ENCODE results near the gene ZNF524.

DNA sequence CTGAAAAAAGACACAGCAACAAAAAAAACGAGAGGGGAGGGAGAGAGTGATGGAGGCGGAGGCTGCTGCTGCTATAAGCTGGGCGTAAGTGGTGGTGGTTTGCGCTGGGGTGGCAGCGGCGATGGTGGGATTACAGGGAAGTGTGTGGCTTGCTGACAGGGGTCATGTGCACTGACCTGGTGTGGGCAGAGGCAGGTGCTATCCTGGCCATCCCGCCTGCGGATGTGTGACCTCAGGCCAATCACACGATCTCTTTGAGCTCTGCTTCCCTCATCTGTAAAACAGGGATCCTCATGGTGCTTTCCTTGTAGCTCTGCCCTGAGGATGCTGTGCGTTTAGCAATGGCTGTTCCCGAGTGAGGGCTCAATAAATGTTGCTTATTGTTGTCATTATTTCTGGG lies 37.4 kb downstream of the ZNF524 start:
- TF ChIP-seq, protein P1, sequence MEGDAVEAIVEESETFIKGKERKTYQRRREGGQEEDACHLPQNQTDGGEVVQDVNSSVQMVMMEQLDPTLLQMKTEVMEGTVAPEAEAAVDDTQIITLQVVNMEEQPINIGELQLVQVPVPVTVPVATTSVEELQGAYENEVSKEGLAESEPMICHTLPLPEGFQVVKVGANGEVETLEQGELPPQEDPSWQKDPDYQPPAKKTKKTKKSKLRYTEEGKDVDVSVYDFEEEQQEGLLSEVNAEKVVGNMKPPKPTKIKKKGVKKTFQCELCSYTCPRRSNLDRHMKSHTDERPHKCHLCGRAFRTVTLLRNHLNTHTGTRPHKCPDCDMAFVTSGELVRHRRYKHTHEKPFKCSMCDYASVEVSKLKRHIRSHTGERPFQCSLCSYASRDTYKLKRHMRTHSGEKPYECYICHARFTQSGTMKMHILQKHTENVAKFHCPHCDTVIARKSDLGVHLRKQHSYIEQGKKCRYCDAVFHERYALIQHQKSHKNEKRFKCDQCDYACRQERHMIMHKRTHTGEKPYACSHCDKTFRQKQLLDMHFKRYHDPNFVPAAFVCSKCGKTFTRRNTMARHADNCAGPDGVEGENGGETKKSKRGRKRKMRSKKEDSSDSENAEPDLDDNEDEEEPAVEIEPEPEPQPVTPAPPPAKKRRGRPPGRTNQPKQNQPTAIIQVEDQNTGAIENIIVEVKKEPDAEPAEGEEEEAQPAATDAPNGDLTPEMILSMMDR (conservative IDR thresholded peaks at IDR 0.05; ENCODE audit: low read length), result no peak
- no peak for TF ChIP-seq EZH2phosphoT487 (IDR thresholded peaks at IDR 0.05; ENCODE audit: borderline replicate concordance, low read depth, low read length)

All from OCI-LY7 (cell line).